Adrenal gland (tissue), 12 donors: ENCODE results near the gene OLIG1. TPM values are rescaled to one million over a fixed set of nuclear protein-coding genes. Genes with fewer than 3 reads are reported as not detected.
A peak's percentile ranks its signal among the peaks of the same experiment; 100 is the strongest.

Source experiments
- DNase-seq, 7 donors: peaks; one replicate each; pipeline ENCODE4 v3.0.0-alpha.2; 2019 to 2020
- H3K27ac ChIP-seq, 5 donors: fragments of 200-600 bp; sonication (generic) in 4 of 5; 1 replicate in 3 of 5; 2 replicates in 2 of 5; pipeline versions ENCODE4 v1.5.1 to v1.8.0; 2016 to 2020; ENCODE audit warnings: mild to moderate bottlenecking in 1 of 5
- H3K27me3 ChIP-seq: fragments of 200-600 bp; 2 replicates; pipeline ENCODE4 v1.8.0; 2021
- H3K36me3 ChIP-seq, 2 donors: fragments of 200-600 bp; replicated peaks in 1 of 2; 1 replicate in 1 of 2; 2 replicates in 1 of 2; pipeline versions ENCODE4 v1.5.1 to v1.8.0; 2018 to 2022
- H3K4me1 ChIP-seq, 2 donors: fragments of 200-600 bp; replicated peaks in 1 of 2; 1 replicate in 1 of 2; 2 replicates in 1 of 2; pipeline versions ENCODE4 v1.5.1 to v1.8.0; 2018 to 2021
- H3K4me3 ChIP-seq, 4 donors: fragments of 200-600 bp; sonication (generic) in 3 of 4; one replicate each; pipeline ENCODE4 v1.5.1; 2016 to 2018
- H3K9me3 ChIP-seq, 3 donors: fragments of 200-600 bp; sonication (generic) in 1 of 3; replicated peaks in 1 of 3; 1 replicate in 2 of 3; 2 replicates in 1 of 3; pipeline versions ENCODE4 v1.5.1 to v1.8.0; 2016 to 2021
- CTCF ChIP-seq, 6 experiments: fragments of 450-650 bp in 4 of 6; fragments of 200-600 bp in 2 of 6; sonication (generic) in 1 of 6; IDR thresholded peaks; 1 replicate in 5 of 6; 2 replicates in 1 of 6; pipeline versions ENCODE4 v1.5.1 to v1.8.0; 2016 to 2021; ENCODE audit warnings: antibody characterized with exemption in 6 of 6, mild to moderate bottlenecking in 2 of 6, moderate library complexity in 1 of 6
- POLR2A ChIP-seq, 2 donors: fragments of 450-650 bp; IDR thresholded peaks; one replicate each; pipeline ENCODE4 v1.6.1; 2017; ENCODE audit warnings: antibody characterized with exemption in 2 of 2, mild to moderate bottlenecking in 2 of 2, moderate library complexity in 1 of 2
- WGBS, 4 donors: extraction: QIAGEN DNeasy Blood & Tissue Kit in 2 of 4; methylation state at CpG; one replicate each; pipeline versions ENCODE4 v1.1.5 to v1.1.7; 2013 to 2017; 5-methylcytosine and 5-hydroxymethylcytosine counted together
- intact Hi-C, 2 donors: fragments of 100-400 bp; cut with DNase I; formaldehyde crosslinking; loops; one replicate each; pipeline versions ENCODE4 v1.14.1 to v1.15.0; 2022 to 2023
- polyA plus RNA-seq, 3 donors: library from polyadenylated mRNA; stranded (reverse); fragments of 200-250 nt in 2 of 3; fragments of 350-450 nt in 1 of 3; fragmentation: Illumina TruSeq in 1 of 3; extraction: RNeasy Lipid Tissue Mini Kit (QIAGEN cat#74804) in 1 of 3; gene quantifications; one replicate each; pipeline ENCODE4 v1.2.3, GENCODE V29; 2013 to 2014
- total RNA-seq, 9 donors: library from RNA; depleted of rRNA in 4 of 9; stranded (reverse); fragments of >200 nt in 4 of 9; fragments of 120-200 nt in 1 of 9; fragmentation: NEBNext Ultra II Directional in 1 of 9; extraction: Animal tissue kit (Norgen Biotek cat#: 25700) in 1 of 9; gene quantifications; one replicate each; pipeline versions ENCODE4 v1.1.0 to v1.2.4, GENCODE V29; 2013 to 2023
- donor health status: healthy with polysubstance abuse.
- donor health status: Bipolar disorder and iron deficiency.
- donor health status: DM: yes; HTN: yes; CAD: no.
- donor health status: DM: no; HTN: no; CAD: no.
- donor health status: DM: no; HTN: no; CAD: no.
- donor health status: DM: yes; HTN: yes; CAD: no.

Gene OLIG1
- total and polyA plus RNA-seq, 12 donors = 0.11 to 1.8 (median 0.50) TPM; not detected in 9

GRCh38 chr21:33071770-33072306 is 1.9 kb downstream of the OLIG1 start:
- Histone ChIP-seq H3K9me3 (no peaks in the 10 kb centered on the region), H3K4me3 (peak overlapping the region in 2 of 4 donors; percentile 21 to 53), H3K27ac (no peak overlapping the region), H3K36me3 (no peaks in the 10 kb centered on the region), H3K4me1 (peaks cover 14 to 15% of the 10 kb centered on the region in 2 donors), H3K27me3 (peaks cover 86% of the 10 kb centered on the region)
- WGBS, 4 donors = 1 to 4% (median 2%) methylated on average over 24 to 38 of the region's 38 CpGs
- TF ChIP-seq POLR2A (IDR thresholded peaks at IDR 0.05) = no peak
- TF ChIP-seq CTCF (IDR thresholded peaks at IDR 0.05) = no peak
- intact Hi-C loops = no loop called here
- no peak for DNase-seq

GRCh38 chr21:33073636-33074035 is 3.7 kb downstream of the OLIG1 start:
- intact Hi-C loops = no loop called here
- 59 to 69% (median 65%) methylated on average over 4 of the region's 4 CpGs for WGBS, 4 donors

GRCh38 chr21:33075128-33075527 is 5.2 kb downstream of the OLIG1 start:
- intact Hi-C loops = no loop called here
- Histone ChIP-seq H3K36me3 (no peaks in the 10 kb centered on the region), H3K27me3 (peaks cover 57% of the 10 kb centered on the region), H3K4me3 (no peak overlapping the region), H3K9me3 (no peaks in the 10 kb centered on the region), H3K27ac (no peak overlapping the region), H3K4me1 (peaks cover 14 to 15% of the 10 kb centered on the region in 2 donors)
- WGBS, 4 donors = 32 to 54% (median 50%) methylated on average over 7 to 9 of the region's 9 CpGs
- no peak for DNase-seq
- TF ChIP-seq POLR2A (IDR thresholded peaks at IDR 0.05) (no peak), CTCF (IDR thresholded peaks at IDR 0.05) (no peak)

More at GRCh38 chr21:33073636-33074035, 3.7 kb downstream of the OLIG1 start:
- Histone ChIP-seq H3K27me3 (peaks cover 72% of the 10 kb centered on the region), H3K4me1 (peaks cover 14 to 15% of the 10 kb centered on the region in 2 donors), H3K36me3 (no peaks in the 10 kb centered on the region), H3K27ac (no peak overlapping the region), H3K9me3 (no peaks in the 10 kb centered on the region), H3K4me3 (no peak overlapping the region)
- TF ChIP-seq POLR2A (IDR thresholded peaks at IDR 0.05) (no peak), CTCF (IDR thresholded peaks at IDR 0.05) (no peak)
- no peak for DNase-seq

- Histone ChIP-seq H3K27ac (no peak overlapping the region), H3K9me3 (no peaks in the 10 kb centered on the region), H3K27me3 (peaks cover 57% of the 10 kb centered on the region), H3K36me3 (no peaks in the 10 kb centered on the region), H3K4me3 (no peak overlapping the region), H3K4me1 (peaks cover 14 to 15% of the 10 kb centered on the region in 2 donors)
- intact Hi-C loops = no loop called here
- WGBS, 4 donors = 29 to 46% (median 44%) methylated on average over 8 to 11 of the region's 11 CpGs
- TF ChIP-seq CTCF (IDR thresholded peaks at IDR 0.05) (no peak), POLR2A (IDR thresholded peaks at IDR 0.05) (no peak)
- DNase-seq = no peak
Measured at GRCh38 chr21:33075596-33076195, 5.8 kb downstream of the OLIG1 start.
